ENCODE measurements around the gene MUL1.

- TF ChIP-seq, protein P1, sequence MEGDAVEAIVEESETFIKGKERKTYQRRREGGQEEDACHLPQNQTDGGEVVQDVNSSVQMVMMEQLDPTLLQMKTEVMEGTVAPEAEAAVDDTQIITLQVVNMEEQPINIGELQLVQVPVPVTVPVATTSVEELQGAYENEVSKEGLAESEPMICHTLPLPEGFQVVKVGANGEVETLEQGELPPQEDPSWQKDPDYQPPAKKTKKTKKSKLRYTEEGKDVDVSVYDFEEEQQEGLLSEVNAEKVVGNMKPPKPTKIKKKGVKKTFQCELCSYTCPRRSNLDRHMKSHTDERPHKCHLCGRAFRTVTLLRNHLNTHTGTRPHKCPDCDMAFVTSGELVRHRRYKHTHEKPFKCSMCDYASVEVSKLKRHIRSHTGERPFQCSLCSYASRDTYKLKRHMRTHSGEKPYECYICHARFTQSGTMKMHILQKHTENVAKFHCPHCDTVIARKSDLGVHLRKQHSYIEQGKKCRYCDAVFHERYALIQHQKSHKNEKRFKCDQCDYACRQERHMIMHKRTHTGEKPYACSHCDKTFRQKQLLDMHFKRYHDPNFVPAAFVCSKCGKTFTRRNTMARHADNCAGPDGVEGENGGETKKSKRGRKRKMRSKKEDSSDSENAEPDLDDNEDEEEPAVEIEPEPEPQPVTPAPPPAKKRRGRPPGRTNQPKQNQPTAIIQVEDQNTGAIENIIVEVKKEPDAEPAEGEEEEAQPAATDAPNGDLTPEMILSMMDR (IDR thresholded peaks at IDR 0.05 in 8 of 11, conservative IDR thresholded peaks at IDR 0.05 in 3 of 11) = no peak
- TF ChIP-seq POLR2A (IDR thresholded peaks at IDR 0.05) = no peak
Measured at GRCh38 chr1:20458717-20459116, 49.2 kb downstream of the MUL1 start.
